Measurements from ENCODE around the gene GON7. TPM values are rescaled to one million over a fixed set of nuclear protein-coding genes. Genes with fewer than 3 reads are reported as not detected.
A peak's percentile ranks its signal among the peaks of the same experiment; 100 is the strongest.

The GON7 gene
- total RNA-seq, 2 experiments from 2014 or later, result 9.9 to 12.9 TPM

GRCh38 chr14:93231129-93231979, 24.5 kb upstream of the GON7 start:
- ChIA-PET POLR2A (interaction anchor here (1.1 kb wide), 1 partner anchor 26 kb away, joined by 4 read pairs; no protein-coding TSS in a partner anchor), CTCF (interaction anchor here (0.6 to 2.2 kb wide), 2 partner anchors 24 to 47 kb away, joined by 4 to 6 read pairs; partner anchors contain the start of genes GON7, LYSET, MOAP1 and UBR7)
- Mint-ChIP-seq H3K4me1 (peaks cover 9% of the 10 kb centered on the region), H3K27me3 (no peaks in the 10 kb centered on the region), H3K36me3 (ENCODE audit: low read depth) (peaks cover 24% of the 10 kb centered on the region), H3K4me3 (peak overlapping the region; percentile 45), H3K9me3 (ENCODE audit: low read depth) (no peaks in the 10 kb centered on the region), H3K27ac (no peak overlapping the region)
- intact Hi-C loops (cut with DNase I, micrococcal nuclease), result loop anchor here (5.0 to 10.0 kb wide), 3 partner anchors 311 to 386 kb away; no protein-coding TSS in a partner anchor
- ATAC-seq, result peak; percentile 49
- DNase-seq, result peak; percentile 19

- CTCF ChIA-PET, result interaction anchor here (2.0 to 2.2 kb wide), 2 partner anchors 23 to 117 kb away, joined by 6 read pairs; partner anchors contain the start of genes GON7 and UBR7
- H3K9me3 Mint-ChIP-seq (ENCODE audit: low read depth), result no peaks in the 10 kb centered on the region
- peaks cover 30% of the 10 kb centered on the region for H3K36me3 Mint-ChIP-seq (ENCODE audit: low read depth)
- no peak for ATAC-seq
- intact Hi-C loops (cut with DNase I, micrococcal nuclease), result loop anchor here (5.0 to 10.0 kb wide), 3 partner anchors 312 to 387 kb away; no protein-coding TSS in a partner anchor
- no peak overlapping the region for H3K27ac Mint-ChIP-seq
- H3K27me3 Mint-ChIP-seq, result no peaks in the 10 kb centered on the region
- no peak overlapping the region for H3K4me3 Mint-ChIP-seq
- H3K4me1 Mint-ChIP-seq, result peaks cover 9% of the 10 kb centered on the region
- no peak for DNase-seq
- POLR2A ChIA-PET, result interaction anchor here (0.6 to 1.1 kb wide), 2 partner anchors 12 to 25 kb away, joined by 3 to 4 read pairs; no protein-coding TSS in a partner anchor
Measured at GRCh38 chr14:93230539-93230938, 23.7 kb upstream of the GON7 start.

GRCh38 chr14:93228550-93228949, 21.7 kb upstream of the GON7 start:
- POLR2A ChIA-PET, result no interaction called here
- no peak for ATAC-seq
- intact Hi-C loops (cut with DNase I, micrococcal nuclease), result no loop called here
- H3K4me1 Mint-ChIP-seq, result peaks cover 9% of the 10 kb centered on the region
- CTCF ChIA-PET, result no interaction called here
- peaks cover 43% of the 10 kb centered on the region for H3K36me3 Mint-ChIP-seq (ENCODE audit: low read depth)
- no peak for DNase-seq
- H3K9me3 Mint-ChIP-seq (ENCODE audit: low read depth), result no peaks in the 10 kb centered on the region
- H3K27ac Mint-ChIP-seq, result no peak overlapping the region
- no peaks in the 10 kb centered on the region for H3K27me3 Mint-ChIP-seq
- no peak overlapping the region for H3K4me3 Mint-ChIP-seq

GRCh38 chr14:93223565-93223964, 16.7 kb upstream of the GON7 start:
- ATAC-seq (no peak), DNase-seq (no peak)
- H3K4me3 Mint-ChIP-seq, result no peak overlapping the region
- no peaks in the 10 kb centered on the region for H3K4me1 Mint-ChIP-seq
- H3K36me3 Mint-ChIP-seq (ENCODE audit: low read depth), result peaks cover 63% of the 10 kb centered on the region
- intact Hi-C loops (cut with DNase I, micrococcal nuclease), result no loop called here
- no peak overlapping the region for H3K27ac Mint-ChIP-seq
- no peaks in the 10 kb centered on the region for H3K27me3 Mint-ChIP-seq
- ChIA-PET CTCF (no interaction called here), POLR2A (no interaction called here)
- no peaks in the 10 kb centered on the region for H3K9me3 Mint-ChIP-seq (ENCODE audit: low read depth)

GRCh38 chr14:93220509-93220908, 13.6 kb upstream of the GON7 start:
- CTCF ChIA-PET, result interaction anchor here (0.7 kb wide), 1 partner anchor 1683 kb away, joined by 4 read pairs; no protein-coding TSS in a partner anchor
- intact Hi-C loops (cut with DNase I, micrococcal nuclease), result no loop called here
- H3K27ac Mint-ChIP-seq, result no peak overlapping the region
- DNase-seq (no peak), ATAC-seq (no peak)
- no peaks in the 10 kb centered on the region for H3K27me3 Mint-ChIP-seq
- no peaks in the 10 kb centered on the region for H3K4me1 Mint-ChIP-seq
- no peak overlapping the region for H3K4me3 Mint-ChIP-seq
- no peaks in the 10 kb centered on the region for H3K9me3 Mint-ChIP-seq (ENCODE audit: low read depth)
- peaks cover 56% of the 10 kb centered on the region for H3K36me3 Mint-ChIP-seq (ENCODE audit: low read depth)
- POLR2A ChIA-PET, result no interaction called here

GRCh38 chr14:93219103-93219726, 12.3 kb upstream of the GON7 start:
- Mint-ChIP-seq H3K4me1 (no peaks in the 10 kb centered on the region), H3K27me3 (no peaks in the 10 kb centered on the region), H3K9me3 (ENCODE audit: low read depth) (no peaks in the 10 kb centered on the region), H3K4me3 (no peak overlapping the region), H3K36me3 (ENCODE audit: low read depth) (peaks cover 53% of the 10 kb centered on the region), H3K27ac (no peak overlapping the region)
- DNase-seq (peak; percentile 57), ATAC-seq (peak; percentile 63)
- intact Hi-C loops (cut with DNase I, micrococcal nuclease), result loop anchor here in 1 of 2 experiments (1.0 kb wide), 2 partner anchors 106 to 267 kb away; no protein-coding TSS in a partner anchor
- CTCF ChIA-PET, result interaction anchor here (0.6 to 1.6 kb wide), 10 partner anchors 12 to 1709 kb away, joined by 3 to 6 read pairs (median 4); partner anchors contain the start of genes GON7, PPP4R3A and UBR7
- POLR2A ChIA-PET, result interaction anchor here (0.6 to 0.8 kb wide), 4 partner anchors 11 to 944 kb away, joined by 3 to 15 read pairs (median 6); no protein-coding TSS in a partner anchor

GRCh38 chr14:93214598-93214997, 7.7 kb upstream of the GON7 start:
- Mint-ChIP-seq H3K36me3 (ENCODE audit: low read depth) (peaks cover 41% of the 10 kb centered on the region), H3K4me1 (peaks cover under 1% of the 10 kb centered on the region), H3K4me3 (no peak overlapping the region), H3K9me3 (ENCODE audit: low read depth) (no peaks in the 10 kb centered on the region), H3K27me3 (no peaks in the 10 kb centered on the region), H3K27ac (no peak overlapping the region)
- CTCF ChIA-PET, result no interaction called here
- POLR2A ChIA-PET, result no interaction called here
- ATAC-seq, result no peak
- intact Hi-C loops (cut with DNase I, micrococcal nuclease), result no loop called here
- no peak for DNase-seq

GRCh38 chr14:93212432-93212831, 5.6 kb upstream of the GON7 start:
- no peak overlapping the region for H3K27ac Mint-ChIP-seq
- no peaks in the 10 kb centered on the region for H3K9me3 Mint-ChIP-seq (ENCODE audit: low read depth)
- H3K36me3 Mint-ChIP-seq (ENCODE audit: low read depth), result peaks cover 32% of the 10 kb centered on the region
- CTCF ChIA-PET, result no interaction called here
- intact Hi-C loops (cut with DNase I, micrococcal nuclease), result no loop called here
- peaks cover 17% of the 10 kb centered on the region for H3K4me1 Mint-ChIP-seq
- no peaks in the 10 kb centered on the region for H3K27me3 Mint-ChIP-seq
- DNase-seq (no peak), ATAC-seq (no peak)
- POLR2A ChIA-PET, result no interaction called here
- H3K4me3 Mint-ChIP-seq, result no peak overlapping the region

GRCh38 chr14:93207468-93208308, 823 bp upstream of the GON7 start:
- peaks cover 16% of the 10 kb centered on the region for H3K36me3 Mint-ChIP-seq (ENCODE audit: low read depth)
- intact Hi-C loops (cut with DNase I, micrococcal nuclease), result loop anchor here (1.0 to 2.0 kb wide), 5 partner anchors 22 to 413 kb away; partner anchors contain the start of genes ITPK1 (in 2 of the 2), LYSET (in 2 of the 2), BTBD7 (in 1 of the 2) and GOLGA5 (in 1 of the 2)
- H3K27me3 Mint-ChIP-seq, result no peaks in the 10 kb centered on the region
- ATAC-seq (peak; percentile 35), DNase-seq (peak; percentile 56)
- peak overlapping the region; percentile 80 for H3K27ac Mint-ChIP-seq
- H3K4me3 Mint-ChIP-seq, result peak overlapping the region; percentile 96
- H3K4me1 Mint-ChIP-seq, result peaks cover 32% of the 10 kb centered on the region
- ChIA-PET POLR2A (interaction anchor here (0.6 to 2.5 kb wide), 2 partner anchors 23 to 92 kb away, joined by 3 to 18 read pairs; partner anchors contain the start of genes ITPK1, LYSET and MOAP1), CTCF (interaction anchor here (0.6 to 3.4 kb wide), 10 partner anchors 11 to 1978 kb away, joined by 3 to 21 read pairs (median 4); partner anchors contain the start of genes LYSET and MOAP1)
- no peaks in the 10 kb centered on the region for H3K9me3 Mint-ChIP-seq (ENCODE audit: low read depth)

GRCh38 chr14:93201155-93201704, 5.6 kb downstream of the GON7 start:
- Mint-ChIP-seq H3K36me3 (ENCODE audit: low read depth) (peaks cover 23% of the 10 kb centered on the region), H3K27me3 (no peaks in the 10 kb centered on the region), H3K27ac (no peak overlapping the region), H3K9me3 (ENCODE audit: low read depth) (no peaks in the 10 kb centered on the region), H3K4me1 (peaks cover 17% of the 10 kb centered on the region), H3K4me3 (no peak overlapping the region)
- intact Hi-C loops (cut with DNase I, micrococcal nuclease), result no loop called here
- ChIA-PET POLR2A (no interaction called here), CTCF (no interaction called here)
- no peak for DNase-seq
- no peak for ATAC-seq
